HEK293 (cell line): ENCODE measurements around the gene ARHGAP5.

Experiments used
- CTCF ChIA-PET: fragments of 350-600 bp; formaldehyde crosslinking; extraction: SDS; loops from one replicate; lab custom pipeline; 2021; ENCODE audit warnings: antibody characterized with exemption; lab: Yijun Ruan, JAX
- POLR2A ChIA-PET: fragments of 300-600 bp; formaldehyde crosslinking; extraction: SDS; loops from one replicate; lab custom pipeline; 2020; ENCODE audit warnings: antibody characterized with exemption, inconsistent platforms; lab: Yijun Ruan, JAX
- H3K27ac ChIP-seq: fragments of 200-500 bp; sonication (Bioruptor generic); 2 replicates; pipeline ENCODE4 v1.5.1; 2014; ENCODE audit warnings: low read depth, low read length, control low read depth, inconsistent platforms; ENCODE audit errors: extremely low read depth
- H3K36me3 ChIP-seq, 2 experiments: fragments of 200-500 bp in 1 of 2; sonication (Bioruptor generic) in 1 of 2; 1 replicate in 1 of 2; 2 replicates in 1 of 2; pipeline ENCODE4 v1.5.1; 2014 to 2017; ENCODE audit warnings: inconsistent platforms in 2 of 2, low read length in 2 of 2; ENCODE audit not compliant: control insufficient read depth in 2 of 2, insufficient read depth in 1 of 2
- H3K4me1 ChIP-seq: fragments of 200-500 bp; sonication (Bioruptor generic); 2 replicates; pipeline ENCODE4 v1.5.1; 2014; ENCODE audit warnings: mild to moderate bottlenecking, low read length, inconsistent platforms; ENCODE audit not compliant: control insufficient read depth, insufficient read depth
- H3K4me3 ChIP-seq: 2 replicates; pipeline ENCODE4 v1.5.1; 2011; ENCODE audit warnings: low read depth, mild to moderate bottlenecking, control low read depth, low read length, moderate library complexity
- H3K9me3 ChIP-seq: fragments of 200-500 bp; sonication (Bioruptor generic); 2 replicates; pipeline ENCODE4 v1.5.1; 2014; ENCODE audit warnings: low read depth, low read length, inconsistent platforms; ENCODE audit not compliant: control insufficient read depth, insufficient read depth
- FEZF1 ChIP-seq: fragments of 450-650 bp; formaldehyde crosslinking; IDR thresholded peaks from 2 replicates; pipeline ENCODE4 v1.5.1; 2016; ENCODE audit warnings: missing biosample characterization, missing genetic modification characterization
- KLF10 ChIP-seq: fragments of 450-650 bp; IDR thresholded peaks from 2 replicates; pipeline ENCODE4 v1.5.1; 2018; ENCODE audit warnings: missing biosample characterization, mild to moderate bottlenecking, missing genetic modification characterization
- KLF7 ChIP-seq: fragments of 450-650 bp; formaldehyde crosslinking; IDR thresholded peaks from 2 replicates; pipeline ENCODE4 v1.5.1; 2016; ENCODE audit warnings: missing biosample characterization, missing genetic modification characterization, borderline replicate concordance
- SCRT1 ChIP-seq: fragments of 450-650 bp; formaldehyde crosslinking; IDR thresholded peaks from 2 replicates; pipeline ENCODE4 v1.5.1; 2016; ENCODE audit warnings: missing biosample characterization, missing genetic modification characterization, borderline replicate concordance
- SP7 ChIP-seq: fragments of 450-650 bp; formaldehyde crosslinking; IDR thresholded peaks from 2 replicates; pipeline ENCODE4 v1.5.1; 2016; ENCODE audit warnings: missing biosample characterization, missing genetic modification characterization
- ZBTB21 ChIP-seq: fragments of 450-650 bp; formaldehyde crosslinking; IDR thresholded peaks from 2 replicates; pipeline ENCODE4 v1.5.1; 2017; ENCODE audit warnings: missing biosample characterization, missing genetic modification characterization
- ZNF114 ChIP-seq: fragments of 450-650 bp; formaldehyde crosslinking; IDR thresholded peaks from 2 replicates; pipeline ENCODE4 v1.5.0; 2017; ENCODE audit warnings: missing biosample characterization, missing genetic modification characterization
- ZNF157 ChIP-seq: fragments of 450-650 bp; formaldehyde crosslinking; IDR thresholded peaks from 2 replicates; pipeline ENCODE4 v1.5.1; 2016; ENCODE audit warnings: missing biosample characterization, missing genetic modification characterization
- ZNF174 ChIP-seq: fragments of 450-650 bp; formaldehyde crosslinking; IDR thresholded peaks from 2 replicates; pipeline ENCODE4 v1.5.0; 2017; ENCODE audit warnings: missing biosample characterization, mild to moderate bottlenecking, missing genetic modification characterization
- ZNF211 ChIP-seq: fragments of 450-650 bp; formaldehyde crosslinking; IDR thresholded peaks from 2 replicates; pipeline ENCODE4 v1.5.1; 2016; ENCODE audit warnings: low read depth, missing biosample characterization, missing genetic modification characterization
- ZNF23 ChIP-seq: fragments of 450-650 bp; formaldehyde crosslinking; IDR thresholded peaks from 2 replicates; pipeline ENCODE4 v1.5.1; 2016; ENCODE audit warnings: missing biosample characterization, missing genetic modification characterization, borderline replicate concordance
- ZNF324 ChIP-seq: fragments of 450-650 bp; formaldehyde crosslinking; IDR thresholded peaks from 2 replicates; pipeline ENCODE4 v1.5.1; 2016; ENCODE audit warnings: missing biosample characterization, missing genetic modification characterization
- ZNF362 ChIP-seq: fragments of 450-650 bp; formaldehyde crosslinking; IDR thresholded peaks from 2 replicates; pipeline ENCODE4 v1.5.1; 2016; ENCODE audit warnings: missing biosample characterization, missing genetic modification characterization
- ZNF366 ChIP-seq: fragments of 450-650 bp; formaldehyde crosslinking; conservative IDR thresholded peaks from 2 replicates; pipeline ENCODE4 v1.5.1; 2016; ENCODE audit warnings: missing biosample characterization, missing genetic modification characterization
- ZNF530 ChIP-seq: fragments of 450-650 bp; formaldehyde crosslinking; IDR thresholded peaks from 2 replicates; pipeline ENCODE4 v1.5.1; 2016; ENCODE audit warnings: low read depth, missing biosample characterization, missing genetic modification characterization
- ZNF560 ChIP-seq: fragments of 450-650 bp; formaldehyde crosslinking; IDR thresholded peaks from 2 replicates; pipeline ENCODE4 v1.5.1; 2017; ENCODE audit warnings: missing biosample characterization, missing genetic modification characterization, borderline replicate concordance
- ZNF561 ChIP-seq: fragments of 450-650 bp; IDR thresholded peaks from 2 replicates; pipeline ENCODE4 v1.5.1; 2018; ENCODE audit warnings: missing biosample characterization, missing genetic modification characterization, borderline replicate concordance
- ZNF747 ChIP-seq: fragments of 450-650 bp; formaldehyde crosslinking; IDR thresholded peaks from 2 replicates; pipeline ENCODE4 v1.5.1; 2016; ENCODE audit warnings: missing biosample characterization, missing genetic modification characterization
- ZSCAN16 ChIP-seq: fragments of 450-650 bp; formaldehyde crosslinking; IDR thresholded peaks from 2 replicates; pipeline ENCODE4 v1.5.1; 2016; ENCODE audit warnings: missing biosample characterization, missing genetic modification characterization
- ZSCAN30 ChIP-seq: fragments of 450-650 bp; IDR thresholded peaks from 2 replicates; pipeline ENCODE4 v1.5.1; 2018; ENCODE audit warnings: missing biosample characterization, mild to moderate bottlenecking, missing genetic modification characterization, moderate library complexity
- TF ChIP-seq, protein P1 (sequence below): fragments of 450-650 bp; formaldehyde crosslinking; IDR thresholded peaks from 2 replicates; pipeline ENCODE4 v1.5.1; 2017; ENCODE audit warnings: missing biosample characterization, mild to moderate bottlenecking, missing genetic modification characterization, moderate library complexity
- TF ChIP-seq, protein P2 (sequence below): fragments of 450-650 bp; formaldehyde crosslinking; IDR thresholded peaks from 2 replicates; pipeline ENCODE4 v1.5.1; 2016; ENCODE audit warnings: missing biosample characterization, missing genetic modification characterization

The ARHGAP5 gene

DNA sequence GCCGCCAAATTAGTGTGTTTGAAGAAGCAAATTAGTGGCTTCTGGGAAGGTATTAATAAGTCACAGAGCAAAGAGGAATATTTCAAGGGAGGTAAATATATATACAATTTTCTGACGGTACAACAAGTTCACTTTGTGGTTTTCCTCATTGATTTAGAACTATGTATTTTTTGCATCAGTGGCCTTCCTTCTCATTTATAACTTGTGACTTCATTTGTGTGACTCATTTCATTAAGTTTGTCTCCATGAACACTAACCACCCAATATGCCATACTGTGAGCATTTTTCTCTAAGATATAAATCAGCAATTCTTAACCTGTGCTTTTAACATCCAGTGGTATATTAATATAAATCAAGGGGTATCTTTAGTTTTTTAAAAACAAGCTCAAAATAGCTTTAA lies 29.3 kb upstream of the ARHGAP5 start:
- Histone ChIP-seq H3K9me3 (no peaks in the 10 kb centered on the region), H3K27ac (no peak overlapping the region)
- TF ChIP-seq ZNF560 (tag by site-specific recombination) (no peak), ZNF362 (tag by site-specific recombination) (no peak), ZSCAN30 (no peak), ZBTB21 (tag by site-specific recombination) (no peak), SCRT1 (tag by site-specific recombination) (no peak), ZNF174 (tag by site-specific recombination) (no peak), ZNF211 (tag by site-specific recombination) (no peak), ZNF23 (tag by site-specific recombination) (no peak), ZNF114 (tag by site-specific recombination) (no peak), ZNF366 (tag by site-specific recombination) (no peak), ZNF561 (tag by site-specific recombination) (no peak), ZSCAN16 (tag by site-specific recombination) (no peak), ZNF324 (tag by site-specific recombination) (no peak)
- TF ChIP-seq, protein P1, sequence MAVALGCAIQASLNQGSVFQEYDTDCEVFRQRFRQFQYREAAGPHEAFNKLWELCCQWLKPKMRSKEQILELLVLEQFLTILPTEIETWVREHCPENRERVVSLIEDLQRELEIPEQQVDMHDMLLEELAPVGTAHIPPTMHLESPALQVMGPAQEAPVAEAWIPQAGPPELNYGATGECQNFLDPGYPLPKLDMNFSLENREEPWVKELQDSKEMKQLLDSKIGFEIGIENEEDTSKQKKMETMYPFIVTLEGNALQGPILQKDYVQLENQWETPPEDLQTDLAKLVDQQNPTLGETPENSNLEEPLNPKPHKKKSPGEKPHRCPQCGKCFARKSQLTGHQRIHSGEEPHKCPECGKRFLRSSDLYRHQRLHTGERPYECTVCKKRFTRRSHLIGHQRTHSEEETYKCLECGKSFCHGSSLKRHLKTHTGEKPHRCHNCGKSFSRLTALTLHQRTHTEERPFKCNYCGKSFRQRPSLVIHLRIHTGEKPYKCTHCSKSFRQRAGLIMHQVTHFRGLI (tag by site-specific recombination) = no peak
- TF ChIP-seq, protein P2, sequence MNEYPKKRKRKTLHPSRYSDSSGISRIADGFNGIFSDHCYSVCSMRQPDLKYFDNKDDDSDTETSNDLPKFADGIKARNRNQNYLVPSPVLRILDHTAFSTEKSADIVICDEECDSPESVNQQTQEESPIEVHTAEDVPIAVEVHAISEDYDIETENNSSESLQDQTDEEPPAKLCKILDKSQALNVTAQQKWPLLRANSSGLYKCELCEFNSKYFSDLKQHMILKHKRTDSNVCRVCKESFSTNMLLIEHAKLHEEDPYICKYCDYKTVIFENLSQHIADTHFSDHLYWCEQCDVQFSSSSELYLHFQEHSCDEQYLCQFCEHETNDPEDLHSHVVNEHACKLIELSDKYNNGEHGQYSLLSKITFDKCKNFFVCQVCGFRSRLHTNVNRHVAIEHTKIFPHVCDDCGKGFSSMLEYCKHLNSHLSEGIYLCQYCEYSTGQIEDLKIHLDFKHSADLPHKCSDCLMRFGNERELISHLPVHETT = no peak
- TF ChIP-seq, all 188 proteins: peak for 0
- ChIA-PET CTCF (no interaction called here), POLR2A (interaction anchor here (0.6 kb wide), 1 partner anchor 476 kb away, joined by 7 read pairs; no protein-coding TSS in a partner anchor)
- Histone ChIP-seq H3K4me1 (peaks cover 3% of the 10 kb centered on the region; the same call in 1 of the 2 replicates), H3K36me3 (no peaks in the 10 kb centered on the region), H3K4me3 (no peak overlapping the region)

- no peak overlapping the region for H3K4me3 ChIP-seq
- no peaks in the 10 kb centered on the region for H3K4me1 ChIP-seq
- no peaks in the 10 kb centered on the region for H3K36me3 ChIP-seq
- POLR2A ChIA-PET = no interaction called here
- CTCF ChIA-PET = interaction anchor here (0.6 kb wide), 1 partner anchor 893 kb away, joined by 4 read pairs; no protein-coding TSS in a partner anchor
- no peaks in the 10 kb centered on the region for H3K9me3 ChIP-seq
- TF ChIP-seq ZNF157 (tag by site-specific recombination) (no peak), SP7 (tag by site-specific recombination) (peak; percentile 79)
- TF ChIP-seq, all 188 proteins: peak for 1
- H3K27ac ChIP-seq = no peak overlapping the region
Measured at GRCh38 chr14:32049361-32050088, 27.6 kb upstream of the ARHGAP5 start.

GRCh38 chr14:32050878-32051277 lies 26.2 kb upstream of the ARHGAP5 start:
- H3K4me1 ChIP-seq = no peaks in the 10 kb centered on the region
- CTCF ChIA-PET = no interaction called here
- peak; percentile 46; the same call in 1 of the 2 replicates for TF ChIP-seq FEZF1 (tag by site-specific recombination)
- no peak for TF ChIP-seq KLF10
- no peak for TF ChIP-seq ZNF530 (tag by site-specific recombination)
- TF ChIP-seq KLF7 (tag by site-specific recombination) = no peak
- no peak for TF ChIP-seq ZNF747
- TF ChIP-seq, all 188 proteins: peak for 1
- POLR2A ChIA-PET = no interaction called here
- H3K9me3 ChIP-seq = no peaks in the 10 kb centered on the region
- H3K4me3 ChIP-seq = no peak overlapping the region
- no peak overlapping the region for H3K27ac ChIP-seq
- no peaks in the 10 kb centered on the region for H3K36me3 ChIP-seq
